Renal cortical epithelial cell (primary cell): Measurements from ENCODE around the gene SYDE2. TPM values are rescaled to one million over a fixed set of nuclear protein-coding genes. Genes with fewer than 3 reads are reported as not detected.
"Not testable (repeated sequence)": the region's sequence is repeated elsewhere in the genome, so short reads cannot be mapped to it uniquely, and the experiment has no call there.

ENCODE experiments used
- DNase-seq: peaks from one replicate; pipeline ENCODE4 v3.0.0-alpha.2; 2011; ENCODE audit warnings: low read depth
- total RNA-seq: library from RNA; depleted of rRNA; stranded (reverse); fragments of >200 nt; gene quantifications from 2 replicates; pipeline ENCODE4 v1.2.3, GENCODE V29; 2014

SYDE2 gene, protein sequence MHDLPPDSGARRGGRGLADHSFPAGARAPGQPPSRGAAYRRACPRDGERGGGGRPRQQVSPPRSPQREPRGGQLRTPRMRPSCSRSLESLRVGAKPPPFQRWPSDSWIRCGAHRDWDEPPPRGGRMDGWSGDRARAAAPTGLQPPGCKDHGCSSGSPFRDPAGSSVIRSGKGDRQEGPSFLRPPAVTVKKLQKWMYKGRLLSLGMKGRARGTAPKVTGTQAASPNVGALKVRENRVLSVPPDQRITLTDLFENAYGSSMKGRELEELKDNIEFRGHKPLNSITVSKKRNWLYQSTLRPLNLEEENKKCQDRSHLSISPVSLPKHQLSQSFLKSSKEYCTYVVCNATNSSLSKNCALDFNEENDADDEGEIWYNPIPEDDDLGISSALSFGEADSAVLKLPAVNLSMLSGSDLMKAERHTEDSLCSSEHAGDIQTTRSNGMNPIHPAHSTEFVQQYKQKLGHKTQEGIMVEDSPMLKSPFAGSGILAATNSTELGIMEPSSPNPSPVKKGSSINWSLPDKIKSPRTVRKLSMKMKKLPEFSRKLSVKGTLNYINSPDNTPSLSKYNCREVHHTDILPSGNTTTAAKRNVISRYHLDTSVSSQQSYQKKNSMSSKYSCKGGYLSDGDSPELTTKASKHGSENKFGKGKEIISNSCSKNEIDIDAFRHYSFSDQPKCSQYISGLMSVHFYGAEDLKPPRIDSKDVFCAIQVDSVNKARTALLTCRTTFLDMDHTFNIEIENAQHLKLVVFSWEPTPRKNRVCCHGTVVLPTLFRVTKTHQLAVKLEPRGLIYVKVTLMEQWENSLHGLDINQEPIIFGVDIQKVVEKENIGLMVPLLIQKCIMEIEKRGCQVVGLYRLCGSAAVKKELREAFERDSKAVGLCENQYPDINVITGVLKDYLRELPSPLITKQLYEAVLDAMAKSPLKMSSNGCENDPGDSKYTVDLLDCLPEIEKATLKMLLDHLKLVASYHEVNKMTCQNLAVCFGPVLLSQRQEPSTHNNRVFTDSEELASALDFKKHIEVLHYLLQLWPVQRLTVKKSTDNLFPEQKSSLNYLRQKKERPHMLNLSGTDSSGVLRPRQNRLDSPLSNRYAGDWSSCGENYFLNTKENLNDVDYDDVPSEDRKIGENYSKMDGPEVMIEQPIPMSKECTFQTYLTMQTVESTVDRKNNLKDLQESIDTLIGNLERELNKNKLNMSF
- 6.4 and 9.7 TPM in 2 replicates for total RNA-seq

- peak; percentile 32 for DNase-seq
Observed at GRCh38 chr1:85200463-85201339, at the start of gene SYDE2. Gene SYDE2 (minus strand): TSS chr1:85201016. CDS start chr1:85200996, 20 bp downstream.

DNA sequence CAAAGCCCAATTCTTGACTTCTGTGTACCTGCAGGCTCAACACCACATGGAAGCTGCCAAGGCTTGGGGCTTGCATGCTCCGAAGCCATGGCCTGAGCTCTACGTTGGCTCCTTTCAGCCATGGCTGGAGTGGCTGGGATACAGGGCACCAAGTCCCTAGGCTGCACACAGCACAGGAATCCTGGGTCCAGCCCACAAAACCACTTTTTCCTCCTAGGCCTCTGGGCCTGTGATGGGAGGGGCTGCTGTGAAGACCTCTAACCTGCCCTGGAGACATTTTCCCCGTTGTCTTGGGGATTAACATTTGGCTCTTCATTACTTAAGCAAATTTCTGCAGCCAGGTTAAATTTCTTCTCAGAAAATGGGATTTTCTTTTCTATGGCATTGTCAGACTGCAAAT lies 48.2 kb upstream of the SYDE2 start:
- not testable (repeated sequence) for DNase-seq

- no peak for DNase-seq
Observed at GRCh38 chr1:85245891-85246290, 45.1 kb upstream of the SYDE2 start.

DNA sequence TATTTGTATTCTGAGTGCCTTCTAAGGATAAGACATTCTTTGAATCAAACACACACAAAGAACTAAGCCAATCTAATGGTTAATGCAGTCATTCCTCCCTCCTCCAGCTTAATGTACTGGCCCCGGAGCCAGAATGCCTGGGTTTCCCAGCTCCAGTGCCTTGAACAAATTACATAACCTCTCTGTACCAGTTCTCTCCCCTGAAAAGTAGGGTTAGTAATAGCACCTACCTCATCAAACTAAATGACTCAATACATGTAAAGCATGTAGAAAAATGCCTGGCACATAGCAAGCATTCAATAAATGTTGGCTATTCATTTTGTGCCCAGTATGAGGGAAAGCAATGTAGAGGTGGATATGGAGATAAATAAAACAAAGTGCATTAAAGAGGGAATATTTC lies 44.6 kb upstream of the SYDE2 start:
- DNase-seq: no peak

DNA sequence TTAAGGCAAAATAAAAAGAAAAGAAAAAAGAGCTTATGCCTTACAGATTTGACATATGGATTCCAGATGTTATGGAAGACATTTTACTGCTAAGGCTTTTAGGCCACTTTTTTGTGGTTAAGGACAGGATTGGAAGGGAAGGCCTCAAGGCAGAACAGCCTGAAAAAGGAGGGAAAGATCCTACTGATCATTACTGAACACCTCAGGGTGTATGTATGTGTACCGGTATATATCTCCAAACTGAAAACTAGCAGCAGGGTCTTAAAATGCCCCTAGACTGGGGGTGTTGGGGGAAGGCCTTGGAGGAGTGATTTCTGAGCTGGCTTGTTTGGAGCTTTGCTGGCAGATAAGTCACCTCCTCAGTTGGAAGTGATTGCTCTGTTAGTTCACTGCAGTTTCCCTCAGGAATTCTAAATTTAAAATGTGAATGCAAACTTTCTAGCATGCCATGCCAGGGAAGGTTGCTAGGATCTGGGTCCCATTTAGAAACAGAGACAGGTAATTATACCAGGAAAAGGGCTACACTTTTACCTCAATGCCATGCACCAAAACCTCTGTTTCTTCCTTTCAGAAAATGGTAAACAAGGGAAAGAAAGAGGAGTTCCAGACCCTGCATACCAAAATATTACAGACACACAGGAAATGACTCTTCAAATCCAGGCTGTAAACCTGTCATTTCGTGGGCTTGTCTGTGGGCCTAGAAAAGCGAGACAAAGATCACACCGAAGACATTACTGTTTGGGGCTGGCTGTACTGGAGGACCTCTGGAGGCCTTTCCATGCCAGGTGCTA lies 43.6 kb upstream of the SYDE2 start:
- no peak for DNase-seq

GRCh38 chr1:85243372-85243771 lies 42.6 kb upstream of the SYDE2 start:
- DNase-seq: no peak

- no peak for DNase-seq
Observed at GRCh38 chr1:85240643-85241042, 39.8 kb upstream of the SYDE2 start.

DNA sequence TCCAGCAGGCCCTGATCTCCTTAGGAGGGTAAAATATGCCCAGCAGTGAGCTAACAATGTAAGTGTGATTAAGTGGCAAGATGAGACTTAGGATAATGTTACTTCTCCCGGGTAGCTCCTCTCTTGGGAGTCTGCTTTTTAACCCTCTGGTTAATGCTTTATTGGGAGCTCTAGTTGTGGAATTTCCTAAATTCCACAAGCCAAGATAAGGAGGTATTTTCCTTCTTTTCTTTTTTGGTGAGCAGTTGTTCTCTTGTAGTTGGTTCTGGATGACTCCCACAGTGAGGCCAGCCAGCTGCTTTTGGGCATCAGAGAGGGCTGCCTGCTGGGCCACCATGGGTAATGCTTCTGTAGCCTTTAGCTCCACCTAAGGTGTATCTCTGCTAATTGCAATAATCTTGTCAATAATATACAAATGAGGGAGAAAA lies 39.4 kb upstream of the SYDE2 start:
- no peak for DNase-seq

DNA sequence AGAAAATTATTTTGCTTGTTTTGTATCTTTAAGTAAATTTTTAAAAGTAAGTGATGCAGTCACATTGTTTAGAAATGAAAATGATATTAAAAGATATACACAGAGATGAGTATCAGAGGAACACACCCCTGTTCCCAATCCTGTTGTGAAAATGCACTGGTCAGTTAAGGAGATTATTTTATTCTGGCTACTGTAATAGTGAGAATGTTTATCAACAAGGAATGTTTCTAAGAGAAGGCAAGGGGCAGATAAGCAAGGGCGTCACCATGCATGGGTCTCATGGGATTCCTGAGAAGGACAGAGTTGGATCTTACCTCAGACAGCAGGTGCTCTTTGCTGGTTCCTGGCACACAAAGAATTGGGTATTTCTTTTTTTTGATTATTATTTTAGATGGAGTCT lies 36.8 kb upstream of the SYDE2 start:
- DNase-seq: no peak

- DNase-seq: no peak
Observed at GRCh38 chr1:85230305-85230977, 29.6 kb upstream of the SYDE2 start.

DNA sequence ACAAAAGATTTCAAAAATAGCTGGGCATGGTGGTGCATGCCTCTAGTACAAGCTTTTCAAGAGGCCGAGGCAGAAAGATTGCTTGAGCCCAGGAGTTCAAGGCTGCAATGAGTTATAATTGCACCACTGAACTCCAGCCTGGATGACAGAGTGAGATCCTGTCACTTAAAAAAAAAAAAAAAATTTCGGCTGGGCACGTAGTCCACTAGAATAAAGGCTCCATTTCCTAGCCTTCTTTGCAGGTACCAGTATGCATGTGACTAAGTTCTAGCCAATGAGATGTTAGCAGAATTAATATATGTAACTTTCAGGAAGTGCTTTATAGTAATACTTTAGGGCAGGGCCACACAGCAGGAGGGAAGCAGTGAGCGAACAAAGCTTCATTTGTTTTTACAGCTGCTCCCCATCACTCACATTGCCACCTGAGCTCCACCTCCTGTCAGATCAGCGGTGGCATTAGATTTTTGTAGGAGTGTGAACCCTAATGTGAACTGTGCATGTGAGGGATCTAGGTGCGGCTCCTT lies 28.8 kb upstream of the SYDE2 start:
- DNase-seq: no peak

GRCh38 chr1:85228972-85229371 lies 28.2 kb upstream of the SYDE2 start:
- no peak for DNase-seq

DNA sequence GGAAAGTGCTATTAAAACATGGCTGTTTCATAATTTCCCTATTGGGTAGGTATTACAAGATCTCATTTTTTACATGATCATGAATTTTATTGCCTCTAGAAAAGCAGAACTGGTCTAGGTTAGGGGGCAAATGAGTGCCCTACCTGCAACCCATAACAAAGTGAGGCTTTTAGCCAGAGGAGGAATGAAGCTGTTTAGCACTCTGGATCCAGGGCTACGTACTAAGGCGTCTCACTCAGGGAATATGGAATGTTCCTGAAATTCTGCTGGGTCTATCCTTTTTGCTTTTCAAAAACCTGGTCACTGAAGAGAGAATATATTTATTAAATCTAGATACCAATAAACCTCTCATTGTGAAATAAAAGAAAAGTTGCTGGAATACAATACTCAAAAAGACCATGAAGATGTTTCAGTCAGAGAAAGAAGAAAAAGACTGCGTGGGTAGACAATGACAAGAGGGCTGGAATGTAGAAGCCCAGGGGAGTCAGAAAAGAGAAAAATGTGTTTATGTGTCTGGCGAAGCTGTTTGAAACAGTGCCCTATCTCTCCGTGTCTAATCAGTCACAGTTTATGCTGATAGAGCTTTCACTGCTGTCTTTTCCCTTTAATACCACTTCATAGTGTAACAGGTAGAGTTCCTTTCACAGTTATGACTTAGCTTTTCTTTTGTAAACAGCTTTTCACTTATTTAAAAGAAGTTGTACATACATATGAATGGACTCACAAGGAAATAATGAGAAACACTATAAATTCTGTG lies 25.0 kb upstream of the SYDE2 start:
- DNase-seq: no peak

DNA sequence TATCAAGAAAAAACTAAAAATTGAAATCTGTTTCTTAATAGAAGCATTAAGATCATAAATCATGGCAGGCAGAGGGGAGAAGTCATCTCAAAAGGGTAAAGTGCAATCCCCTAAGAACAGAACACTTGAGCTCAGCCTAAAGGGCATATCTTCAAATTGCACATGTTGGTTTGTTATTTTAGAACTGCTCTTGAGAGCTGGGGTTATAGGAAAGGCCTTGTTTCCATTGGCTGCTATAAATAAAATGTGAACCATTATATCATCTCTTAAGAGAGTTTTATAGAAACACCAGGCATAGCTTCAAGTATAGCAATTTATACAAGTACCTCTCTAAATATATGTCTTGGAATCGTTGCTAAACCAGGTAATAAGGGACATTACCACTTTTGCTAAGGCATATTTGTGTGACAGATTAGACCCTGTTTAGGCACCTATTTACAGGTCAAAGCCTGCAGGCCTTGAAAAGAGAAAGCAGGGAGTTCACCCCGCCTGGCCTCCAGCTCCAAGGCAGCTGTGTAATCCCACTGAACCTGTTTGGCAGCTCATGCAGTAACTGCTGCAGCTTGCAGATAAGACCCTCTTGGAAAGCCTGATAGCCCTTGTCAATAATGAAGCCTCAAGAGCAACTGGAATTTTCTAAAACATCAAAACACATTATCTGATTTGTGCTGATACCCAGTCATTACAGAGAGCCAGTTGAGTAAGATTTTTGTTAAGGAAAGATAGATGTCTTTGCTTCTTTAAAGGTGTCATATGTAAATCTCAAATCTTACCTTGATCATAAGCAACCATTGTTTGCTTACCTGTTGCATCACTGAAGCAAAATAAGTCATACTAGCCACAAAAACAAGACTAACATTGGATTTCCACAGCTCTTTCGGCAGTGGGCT lies 24.2 kb upstream of the SYDE2 start:
- DNase-seq: no peak

GRCh38 chr1:85224295-85224694 lies 23.5 kb upstream of the SYDE2 start:
- no peak for DNase-seq

DNA sequence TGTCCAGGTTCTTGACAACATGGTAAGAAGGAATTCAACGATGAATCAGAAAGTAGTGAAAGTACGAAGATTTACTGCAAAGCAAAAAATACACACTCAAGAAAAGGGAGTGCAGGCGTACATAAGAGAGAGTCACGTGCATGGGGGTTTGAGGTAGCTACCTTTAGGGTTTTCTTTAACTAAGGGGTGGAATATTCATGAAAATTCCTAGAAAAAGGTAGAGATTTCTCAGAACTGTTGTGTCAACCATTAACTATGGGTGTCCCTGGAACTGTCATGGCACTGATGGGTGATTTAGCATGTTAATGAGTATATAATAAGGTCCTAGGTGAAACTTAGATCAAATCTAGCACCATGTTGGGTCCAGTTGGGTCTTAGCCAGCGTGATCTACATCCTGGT lies 22.5 kb upstream of the SYDE2 start:
- no peak for DNase-seq

- DNase-seq: no peak
Observed at GRCh38 chr1:85220756-85221201, 20.0 kb upstream of the SYDE2 start.
